Activated T-helper 1 cell treated with anti-CD3 and anti-CD28 coated beads, Interleukin-12 subunit alpha, Interleukin-12 subunit beta, Interleukin-2, Interleukin-4 antibody, amounts not matched to agents 30 ng/mL and 10 ng/mL and 1 ng/mL, durations not matched to agents 14 hours and 24 hours and 36 hours (primary cell): ENCODE results near the gene TMPRSS9. TPM values are rescaled to one million over a fixed set of nuclear protein-coding genes. Genes with fewer than 3 reads are reported as not detected.
"Not testable (repeated sequence)": the region's sequence is repeated elsewhere in the genome, so short reads cannot be mapped to it uniquely, and the experiment has no call there.

Experiments
- DNase-seq: peaks from one replicate; pipeline ENCODE4 v3.0.0; 2021; ENCODE audit warnings: low spot score
- H3K27ac Mint-ChIP-seq: one replicate; pipeline ENCODE4 v1.8.0; 2021; ENCODE audit warnings: mild to moderate bottlenecking, mixed read lengths
- H3K27me3 Mint-ChIP-seq: one replicate; pipeline ENCODE4 v1.8.0; 2022; ENCODE audit warnings: mild to moderate bottlenecking, moderate library complexity, mixed read lengths; ENCODE audit not compliant: insufficient read depth
- H3K36me3 Mint-ChIP-seq: one replicate; pipeline ENCODE4 v1.8.0; 2021; ENCODE audit warnings: low read depth, mixed read lengths
- H3K4me1 Mint-ChIP-seq: one replicate; pipeline ENCODE4 v1.8.0; 2021; ENCODE audit warnings: low read depth, mixed read lengths
- H3K4me3 Mint-ChIP-seq: one replicate; pipeline ENCODE4 v1.8.0; 2021; ENCODE audit warnings: mild to moderate bottlenecking, moderate library complexity, mixed read lengths
- H3K9me3 Mint-ChIP-seq: one replicate; pipeline ENCODE4 v1.8.0; 2021; ENCODE audit warnings: mixed read lengths
- intact Hi-C: fragments of 100-400 bp; cut with micrococcal nuclease; formaldehyde crosslinking; loops from one replicate; pipeline ENCODE4 v1.15.1; 2024
- total RNA-seq: library from RNA; stranded (reverse); gene quantifications from 2 replicates; pipeline ENCODE4 v1.2.3, GENCODE V29; 2022

The TMPRSS9 gene
- total RNA-seq, 1 donor from 2014 or later: not detected

- peaks cover 35% of the 10 kb centered on the region for H3K4me1 Mint-ChIP-seq
- H3K4me3 Mint-ChIP-seq: peak overlapping the region; percentile 87
- no peaks in the 10 kb centered on the region for H3K27me3 Mint-ChIP-seq
- no peak for DNase-seq
- H3K27ac Mint-ChIP-seq: peak overlapping the region; percentile 89
- peaks cover 7% of the 10 kb centered on the region for H3K36me3 Mint-ChIP-seq
- H3K9me3 Mint-ChIP-seq: no peaks in the 10 kb centered on the region
- intact Hi-C loops: loop anchor here (2.0 kb wide), 1 partner anchor 17 kb away; no protein-coding TSS in a partner anchor
Observed at GRCh38 chr19:2457394-2458037, 97.5 kb downstream of the TMPRSS9 start.

GRCh38 chr19:2458054-2458453 is 98.0 kb downstream of the TMPRSS9 start:
- Mint-ChIP-seq H3K27ac (no peak overlapping the region), H3K4me1 (peaks cover 35% of the 10 kb centered on the region)
- no peak for DNase-seq

GRCh38 chr19:2458776-2459175 is 98.7 kb downstream of the TMPRSS9 start:
- H3K4me3 Mint-ChIP-seq, H3K9me3 Mint-ChIP-seq, intact Hi-C loops, DNase-seq, H3K36me3 Mint-ChIP-seq, H3K27me3 Mint-ChIP-seq, H3K27ac Mint-ChIP-seq: not testable (repeated sequence)
- H3K4me1 Mint-ChIP-seq: peaks cover 35% of the 10 kb centered on the region

More at GRCh38 chr19:2458054-2458453, 98.0 kb downstream of the TMPRSS9 start:
- Mint-ChIP-seq H3K4me3 (no peak overlapping the region), H3K36me3 (peaks cover 7% of the 10 kb centered on the region), H3K27me3 (no peaks in the 10 kb centered on the region), H3K9me3 (no peaks in the 10 kb centered on the region)
- intact Hi-C loops: no loop called here

GRCh38 chr19:2460245-2460644 is 100.2 kb downstream of the TMPRSS9 start:
- Mint-ChIP-seq H3K9me3 (no peaks in the 10 kb centered on the region), H3K27me3 (peaks cover 3% of the 10 kb centered on the region), H3K36me3 (peaks cover 7% of the 10 kb centered on the region), H3K27ac (no peak overlapping the region), H3K4me1 (peaks cover 26% of the 10 kb centered on the region), H3K4me3 (peak overlapping the region; percentile 56)
- DNase-seq: no peak
- intact Hi-C loops: no loop called here

- Mint-ChIP-seq H3K36me3 (peaks cover 6% of the 10 kb centered on the region), H3K4me1 (peaks cover 23% of the 10 kb centered on the region), H3K27ac (peak overlapping the region; percentile 91), H3K27me3 (peaks cover 3% of the 10 kb centered on the region), H3K9me3 (no peaks in the 10 kb centered on the region), H3K4me3 (peak overlapping the region; percentile 94)
- intact Hi-C loops: loop anchor here (1.0 kb wide), 1 partner anchor 35 kb away; the partner anchor contains the start of gene TIMM13
- peak; percentile 73 for DNase-seq
Observed at GRCh38 chr19:2461751-2462634, 101.9 kb downstream of the TMPRSS9 start.

GRCh38 chr19:2462635-2463421 is 102.8 kb downstream of the TMPRSS9 start:
- Mint-ChIP-seq H3K27ac (no peak overlapping the region), H3K4me1 (peaks cover 16% of the 10 kb centered on the region), H3K36me3 (peaks cover 3% of the 10 kb centered on the region), H3K9me3 (no peaks in the 10 kb centered on the region), H3K27me3 (peaks cover 3% of the 10 kb centered on the region), H3K4me3 (peak overlapping the region; percentile 94)
- intact Hi-C loops: no loop called here
- no peak for DNase-seq

GRCh38 chr19:2463694-2464093 is 103.6 kb downstream of the TMPRSS9 start:
- H3K36me3 Mint-ChIP-seq, H3K27ac Mint-ChIP-seq, H3K27me3 Mint-ChIP-seq, H3K9me3 Mint-ChIP-seq, DNase-seq, intact Hi-C loops: not testable (repeated sequence)
- Mint-ChIP-seq H3K4me3 (peak overlapping the region; percentile 24), H3K4me1 (peaks cover 16% of the 10 kb centered on the region)

GRCh38 chr19:2464389-2464788 is 104.3 kb downstream of the TMPRSS9 start:
- no peak overlapping the region for H3K27ac Mint-ChIP-seq
- H3K4me3 Mint-ChIP-seq: peak overlapping the region; percentile 26
- peaks cover 3% of the 10 kb centered on the region for H3K27me3 Mint-ChIP-seq
- no peaks in the 10 kb centered on the region for H3K9me3 Mint-ChIP-seq
- DNase-seq: no peak
- peaks cover 22% of the 10 kb centered on the region for H3K4me1 Mint-ChIP-seq
- H3K36me3 Mint-ChIP-seq: peaks cover 3% of the 10 kb centered on the region
- intact Hi-C loops: no loop called here

- intact Hi-C loops: no loop called here
- Mint-ChIP-seq H3K36me3 (no peaks in the 10 kb centered on the region), H3K9me3 (no peaks in the 10 kb centered on the region), H3K4me1 (peaks cover 10% of the 10 kb centered on the region), H3K27ac (no peak overlapping the region), H3K4me3 (no peak overlapping the region), H3K27me3 (no peaks in the 10 kb centered on the region)
- DNase-seq: no peak
Observed at GRCh38 chr19:2468596-2468995, 108.5 kb downstream of the TMPRSS9 start.

GRCh38 chr19:2469102-2469914 is 109.2 kb downstream of the TMPRSS9 start:
- Mint-ChIP-seq H3K27me3 (no peaks in the 10 kb centered on the region), H3K4me1 (peaks cover 10% of the 10 kb centered on the region), H3K4me3 (no peak overlapping the region), H3K36me3 (no peaks in the 10 kb centered on the region), H3K9me3 (no peaks in the 10 kb centered on the region), H3K27ac (no peak overlapping the region)
- no peak for DNase-seq
- intact Hi-C loops: no loop called here

GRCh38 chr19:2469915-2470200 is 109.8 kb downstream of the TMPRSS9 start:
- not testable (repeated sequence) for H3K27me3 Mint-ChIP-seq, DNase-seq, H3K36me3 Mint-ChIP-seq, H3K4me3 Mint-ChIP-seq, H3K9me3 Mint-ChIP-seq, H3K4me1 Mint-ChIP-seq, H3K27ac Mint-ChIP-seq
- intact Hi-C loops: loop anchor here (10.0 kb wide), 2 partner anchors 275 to 315 kb away; partner anchors contain the start of genes SGTA, SLC39A3 and THOP1
